Stomach (tissue), 9 donors: ENCODE data around the gene RWDD4. TPM values are rescaled to one million over a fixed set of nuclear protein-coding genes. Genes with fewer than 3 reads are reported as not detected.
A peak's percentile ranks its signal among the peaks of the same experiment; 100 is the strongest.

Experiments used
- DNase-seq, 2 donors: peaks; one replicate each; pipeline versions ENCODE4 v3.0.0 to v3.0.0-alpha.2; 2013 to 2019
- H3K27ac ChIP-seq, 5 donors: fragments of 200-600 bp in 4 of 5; sonication (generic) in 4 of 5; one replicate each; pipeline ENCODE4 v1.5.1; 2013 to 2019; ENCODE audit warnings: mild to moderate bottlenecking in 1 of 5, moderate library complexity in 1 of 5
- H3K27me3 ChIP-seq, 3 donors: fragments of 200-600 bp; sonication (generic); one replicate each; pipeline ENCODE4 v1.5.1; 2017 to 2019; ENCODE audit warnings: mixed run types in 1 of 3
- H3K36me3 ChIP-seq, 4 donors: fragments of 200-600 bp; sonication (generic); 1 replicate in 3 of 4; 2 replicates in 1 of 4; pipeline ENCODE4 v1.5.1; 2016 to 2019
- H3K4me1 ChIP-seq, 4 donors: fragments of 200-600 bp; sonication (generic); one replicate each; pipeline ENCODE4 v1.5.1; 2016 to 2019
- H3K4me3 ChIP-seq, 4 donors: fragments of 200-600 bp; sonication (generic) in 3 of 4; one replicate each; pipeline ENCODE4 v1.5.1; 2016 to 2019; ENCODE audit warnings: mild to moderate bottlenecking in 1 of 4
- H3K9me3 ChIP-seq, 4 donors: fragments of 200-600 bp; sonication (generic); one replicate each; pipeline ENCODE4 v1.5.1; 2016 to 2019
- EP300 ChIP-seq: sonication (generic); formaldehyde crosslinking; IDR thresholded peaks from one replicate; pipeline ENCODE4 v1.6.1; 2017; ENCODE audit warnings: antibody characterized with exemption
- POLR2A ChIP-seq, 4 donors: fragments of 450-650 bp; IDR thresholded peaks; one replicate each; pipeline ENCODE4 v1.6.1; 2016; ENCODE audit warnings: antibody characterized with exemption in 4 of 4, control low read depth in 2 of 4, mild to moderate bottlenecking in 1 of 4, moderate library complexity in 1 of 4
- POLR2AphosphoS5 ChIP-seq, 3 donors: sonication (generic); formaldehyde crosslinking; IDR thresholded peaks; one replicate each; pipeline ENCODE4 v1.6.1; 2016; ENCODE audit warnings: antibody characterized with exemption in 3 of 3
- WGBS, 5 donors: extraction: QIAGEN DNeasy Blood & Tissue Kit in 3 of 5; methylation state at CpG; one replicate each; pipeline versions ENCODE4 v1.1.5 to v1.1.7; 2013 to 2018; 5-methylcytosine and 5-hydroxymethylcytosine counted together
- intact Hi-C: fragments of 100-400 bp; cut with DNase I; formaldehyde crosslinking; loops from one replicate; pipeline ENCODE4 v1.15.1; 2023; ENCODE audit warnings: low total_unique reads
- polyA plus RNA-seq, 3 donors: library from polyadenylated mRNA; stranded (reverse); fragments of 200-250 nt; gene quantifications; one replicate each; pipeline ENCODE4 v1.2.3, GENCODE V29; 2013
- total RNA-seq, 5 donors: library from RNA; depleted of rRNA; stranded (reverse); fragments of >200 nt; gene quantifications; one replicate each; pipeline versions ENCODE4 v1.1.0 to v1.2.3, GENCODE V29; 2014 to 2016
- TF ChIP-seq, protein P1 (sequence below), 7 experiments: fragments of 450-650 bp in 4 of 7; fragments of 200-600 bp in 3 of 7; sonication (generic) in 3 of 7; IDR thresholded peaks; one replicate each; pipeline ENCODE4 v1.5.1; 2016 to 2019; ENCODE audit warnings: antibody characterized with exemption in 7 of 7, control low read depth in 2 of 7, mild to moderate bottlenecking in 1 of 7
- donor health status: healthy with polysubstance abuse.
- donor health status: Bipolar disorder and iron deficiency.
- donor health status: healthy.

The RWDD4 gene
- total and polyA plus RNA-seq, 8 donors: 3.8 to 36.4 (median 12.9) TPM

GRCh38 chr4:183638436-183638835 is 20.5 kb downstream of the RWDD4 start:
- H3K36me3 ChIP-seq: peaks cover under 1 to 16% (median 13%) of the 10 kb centered on the region in 4 donors
- intact Hi-C loops: no loop called here
- WGBS, 5 donors: 82 to 90% (median 82%) methylated on average over 4 to 5 of the region's 5 CpGs
- no peak overlapping the region for H3K4me3 ChIP-seq
- no peaks in the 10 kb centered on the region for H3K27me3 ChIP-seq
- H3K27ac ChIP-seq: peak overlapping the region in 1 of 5 donors; percentile 37
- TF ChIP-seq, protein P1, sequence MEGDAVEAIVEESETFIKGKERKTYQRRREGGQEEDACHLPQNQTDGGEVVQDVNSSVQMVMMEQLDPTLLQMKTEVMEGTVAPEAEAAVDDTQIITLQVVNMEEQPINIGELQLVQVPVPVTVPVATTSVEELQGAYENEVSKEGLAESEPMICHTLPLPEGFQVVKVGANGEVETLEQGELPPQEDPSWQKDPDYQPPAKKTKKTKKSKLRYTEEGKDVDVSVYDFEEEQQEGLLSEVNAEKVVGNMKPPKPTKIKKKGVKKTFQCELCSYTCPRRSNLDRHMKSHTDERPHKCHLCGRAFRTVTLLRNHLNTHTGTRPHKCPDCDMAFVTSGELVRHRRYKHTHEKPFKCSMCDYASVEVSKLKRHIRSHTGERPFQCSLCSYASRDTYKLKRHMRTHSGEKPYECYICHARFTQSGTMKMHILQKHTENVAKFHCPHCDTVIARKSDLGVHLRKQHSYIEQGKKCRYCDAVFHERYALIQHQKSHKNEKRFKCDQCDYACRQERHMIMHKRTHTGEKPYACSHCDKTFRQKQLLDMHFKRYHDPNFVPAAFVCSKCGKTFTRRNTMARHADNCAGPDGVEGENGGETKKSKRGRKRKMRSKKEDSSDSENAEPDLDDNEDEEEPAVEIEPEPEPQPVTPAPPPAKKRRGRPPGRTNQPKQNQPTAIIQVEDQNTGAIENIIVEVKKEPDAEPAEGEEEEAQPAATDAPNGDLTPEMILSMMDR (IDR thresholded peaks at IDR 0.05): no peak
- TF ChIP-seq POLR2AphosphoS5 (IDR thresholded peaks at IDR 0.05) (no peak), POLR2A (IDR thresholded peaks at IDR 0.05) (no peak), EP300 (no peak)
- no peaks in the 10 kb centered on the region for H3K9me3 ChIP-seq
- DNase-seq: no peak
- H3K4me1 ChIP-seq: peaks cover 0 to 20% (median 7%) of the 10 kb centered on the region in 4 donors

- DNase-seq: no peak
- peaks cover 0 to 20% (median 7%) of the 10 kb centered on the region in 4 donors for H3K4me1 ChIP-seq
- H3K27ac ChIP-seq: peak overlapping the region in 2 of 5 donors; percentile 69 to 72
- intact Hi-C loops: no loop called here
- peaks cover 0 to 11% (median 5%) of the 10 kb centered on the region in 4 donors for H3K36me3 ChIP-seq
- TF ChIP-seq EP300 (no peak), POLR2A (IDR thresholded peaks at IDR 0.05) (no peak)
- TF ChIP-seq, protein P1 (IDR thresholded peaks at IDR 0.05): no peak
- no peaks in the 10 kb centered on the region for H3K27me3 ChIP-seq
- H3K4me3 ChIP-seq: no peak overlapping the region
- 25 to 42% (median 28%) methylated on average over 3 of the region's 3 CpGs for WGBS, 5 donors
- H3K9me3 ChIP-seq: no peaks in the 10 kb centered on the region
Measured at GRCh38 chr4:183637461-183637860, 21.5 kb downstream of the RWDD4 start.

GRCh38 chr4:183636923-183637322 is 22.1 kb downstream of the RWDD4 start:
- Histone ChIP-seq H3K9me3 (no peaks in the 10 kb centered on the region), H3K4me3 (peak overlapping the region in 3 of 4 donors; percentile 16 to 24 (median 23)), H3K36me3 (peaks cover 0 to 8% (median 2%) of the 10 kb centered on the region in 4 donors), H3K27ac (peak overlapping the region; percentile 54 to 72 (median 69)), H3K4me1 (peaks cover 0 to 20% (median 7%) of the 10 kb centered on the region in 4 donors), H3K27me3 (no peaks in the 10 kb centered on the region)
- WGBS, 5 donors: 19 to 30% (median 26%) methylated on average over 5 of the region's 5 CpGs
- no peak for TF ChIP-seq POLR2AphosphoS5 (IDR thresholded peaks at IDR 0.05)
- TF ChIP-seq EP300: no peak
- TF ChIP-seq, protein P1 (IDR thresholded peaks at IDR 0.05): no peak
- no peak for TF ChIP-seq POLR2A (IDR thresholded peaks at IDR 0.05)
- intact Hi-C loops: no loop called here
- DNase-seq: peak in 1 of 2 donors; percentile 48

- Histone ChIP-seq H3K4me1 (peaks cover 0 to 20% (median 7%) of the 10 kb centered on the region in 4 donors), H3K27ac (peak overlapping the region; percentile 54 to 72 (median 69)), H3K4me3 (peak overlapping the region in 3 of 4 donors; percentile 16 to 24 (median 23)), H3K36me3 (peaks cover 0 to 4% (median 1%) of the 10 kb centered on the region in 4 donors), H3K27me3 (no peaks in the 10 kb centered on the region), H3K9me3 (no peaks in the 10 kb centered on the region)
- 28 to 63% (median 57%) methylated on average over 8 of the region's 8 CpGs for WGBS, 5 donors
- intact Hi-C loops: no loop called here
- TF ChIP-seq EP300 (no peak), POLR2AphosphoS5 (IDR thresholded peaks at IDR 0.05) (no peak), POLR2A (IDR thresholded peaks at IDR 0.05) (no peak)
- TF ChIP-seq, protein P1 (IDR thresholded peaks at IDR 0.05): peak in 1 of 7 experiments; percentile 9
- DNase-seq: peak in 1 of 2 donors; percentile 56
Measured at GRCh38 chr4:183636503-183636902, 22.5 kb downstream of the RWDD4 start.
